NOMO-1 (cell line): ENCODE data around the gene FGD4.

Experiments used
- DNase-seq, 2 experiments: peaks; one replicate each; lab custom pipeline; 2025; ENCODE audit not compliant: unreplicated experiment in 2 of 2; lab: John Stamatoyannopoulos, UW

FGD4 gene

DNA sequence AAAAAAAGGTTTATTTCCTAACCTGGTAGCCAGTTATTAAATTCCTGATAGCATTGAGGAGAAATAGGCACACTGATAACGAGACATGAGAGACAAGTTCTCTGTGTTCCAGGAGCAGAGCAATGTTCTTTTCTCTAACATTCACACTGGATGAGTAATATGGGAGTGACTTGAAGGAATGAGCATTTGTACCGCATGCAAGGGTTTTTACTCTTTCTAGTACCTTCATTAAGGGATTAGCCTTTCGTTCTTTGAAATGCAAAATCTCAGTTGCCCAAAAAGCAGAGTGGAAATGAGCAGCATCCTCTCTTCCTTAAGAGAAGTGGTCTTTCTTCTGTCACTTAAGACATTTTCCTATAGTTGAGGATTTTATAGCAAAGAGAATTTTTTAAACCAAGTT lies 54.7 kb downstream of the FGD4 start:
- no peak for DNase-seq

DNA sequence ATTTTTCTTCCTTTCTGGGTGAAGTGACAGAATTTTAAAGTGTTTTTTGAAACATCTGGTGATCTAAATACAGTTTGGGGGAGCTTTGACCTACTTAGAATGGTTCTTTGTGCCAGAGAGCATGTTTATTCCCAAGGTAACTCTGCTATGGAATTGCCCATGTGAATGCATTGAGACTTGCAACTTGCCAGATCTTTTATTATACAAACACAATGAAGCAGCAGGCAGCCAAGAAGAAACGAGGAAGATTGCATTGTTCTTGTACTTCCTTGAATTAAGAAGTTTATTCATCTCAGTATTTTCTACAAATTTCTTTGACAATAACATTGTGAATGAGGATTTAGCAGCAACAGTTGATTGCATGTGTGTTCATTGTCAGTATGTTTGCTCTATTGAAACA lies 55.5 kb downstream of the FGD4 start:
- DNase-seq = no peak

- peak; percentile 11 to 90 for DNase-seq
Measured at GRCh38 chr12:32455607-32456071, 56.3 kb downstream of the FGD4 start.

DNA sequence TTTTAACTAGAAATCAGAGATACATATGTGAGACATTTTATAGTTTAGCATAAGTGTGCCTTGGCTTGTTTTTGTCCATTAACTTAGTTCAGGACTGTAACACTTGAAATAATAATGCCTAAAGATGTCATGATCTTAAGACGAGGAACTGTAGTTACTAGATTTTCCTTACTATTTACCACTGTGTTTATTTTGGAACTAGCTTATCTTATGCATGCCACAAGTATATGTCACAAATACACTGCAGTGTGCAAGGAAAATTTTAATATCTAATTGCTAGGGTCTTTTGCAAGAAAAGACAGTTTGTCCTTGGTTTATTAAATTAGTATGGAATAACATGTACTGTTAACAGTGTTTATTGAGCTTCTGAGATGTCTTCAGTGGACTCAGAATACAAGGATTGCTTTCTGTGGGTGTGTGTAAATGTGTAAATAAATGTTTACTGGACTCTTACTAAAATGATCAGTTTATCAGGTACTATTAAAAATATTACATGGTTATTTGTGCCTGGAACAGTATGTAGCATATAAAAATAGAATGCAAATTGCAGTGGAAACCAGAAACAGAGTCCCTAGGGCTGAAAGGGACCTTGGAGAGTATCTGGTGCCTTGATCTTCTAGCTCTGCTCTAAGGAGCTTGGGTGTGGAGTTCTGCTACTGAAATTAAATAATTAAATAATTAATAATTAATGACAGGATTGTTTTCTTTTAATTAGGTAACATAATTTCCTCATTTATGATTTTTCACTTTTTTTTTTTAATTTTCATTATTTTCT lies 58.1 kb downstream of the FGD4 start:
- no peak for DNase-seq

GRCh38 chr12:32460638-32461037 lies 61.3 kb downstream of the FGD4 start:
- no peak for DNase-seq

- DNase-seq = no peak
Measured at GRCh38 chr12:32462908-32463307, 63.5 kb downstream of the FGD4 start.

DNA sequence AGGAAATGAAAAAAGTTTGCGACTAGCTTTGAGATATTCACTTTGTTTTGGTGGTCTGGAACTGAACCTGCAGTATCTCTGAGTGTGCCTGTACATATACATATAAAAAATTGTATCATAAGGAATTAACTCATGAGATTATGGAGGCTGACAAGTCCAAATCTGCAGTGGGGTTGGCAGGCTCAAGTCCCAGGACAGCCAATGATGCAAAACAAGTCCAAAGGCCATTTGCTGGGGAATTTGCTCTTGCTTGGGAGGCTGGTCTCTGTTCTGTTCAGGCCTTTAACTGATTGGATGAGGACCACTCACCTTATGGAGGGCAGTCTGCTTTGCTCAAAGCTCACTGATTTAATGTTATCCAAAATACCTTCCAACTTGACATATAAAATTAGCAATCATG lies 66.8 kb downstream of the FGD4 start:
- DNase-seq = no peak

DNA sequence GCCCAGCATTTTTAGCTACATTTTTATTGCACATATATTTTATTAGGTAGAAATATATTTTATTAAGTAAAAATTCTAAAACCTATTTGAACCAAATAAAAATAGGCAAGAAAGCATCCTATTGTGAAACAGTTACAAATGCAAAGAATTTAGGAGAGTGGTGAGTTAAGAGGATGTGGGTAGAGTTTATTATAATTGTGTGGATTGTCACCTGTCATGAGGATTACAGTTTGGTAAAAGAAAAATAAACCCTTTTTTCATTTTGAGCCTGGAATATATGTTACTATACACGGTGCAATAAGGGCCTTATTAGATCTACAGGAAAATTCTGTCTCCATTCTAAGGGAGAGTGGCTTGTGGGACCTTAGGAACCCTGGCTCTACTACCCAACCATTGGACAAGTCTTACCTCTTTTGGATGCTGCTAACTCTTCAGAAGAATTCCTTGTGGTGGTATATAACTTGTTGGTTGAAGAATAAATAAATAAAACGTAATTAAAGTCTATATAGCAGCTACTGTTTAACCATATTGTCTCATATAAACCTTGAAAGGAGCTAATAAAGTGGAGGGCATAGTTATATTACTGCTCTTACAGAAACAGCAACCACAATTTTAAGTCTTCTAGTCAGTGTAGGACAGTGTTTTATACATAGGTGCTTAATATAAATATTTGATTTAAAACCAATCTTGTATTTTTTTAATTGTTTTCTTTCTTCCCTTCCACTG lies 67.8 kb downstream of the FGD4 start:
- peak in 1 of 2 experiments; percentile 36 for DNase-seq

DNA sequence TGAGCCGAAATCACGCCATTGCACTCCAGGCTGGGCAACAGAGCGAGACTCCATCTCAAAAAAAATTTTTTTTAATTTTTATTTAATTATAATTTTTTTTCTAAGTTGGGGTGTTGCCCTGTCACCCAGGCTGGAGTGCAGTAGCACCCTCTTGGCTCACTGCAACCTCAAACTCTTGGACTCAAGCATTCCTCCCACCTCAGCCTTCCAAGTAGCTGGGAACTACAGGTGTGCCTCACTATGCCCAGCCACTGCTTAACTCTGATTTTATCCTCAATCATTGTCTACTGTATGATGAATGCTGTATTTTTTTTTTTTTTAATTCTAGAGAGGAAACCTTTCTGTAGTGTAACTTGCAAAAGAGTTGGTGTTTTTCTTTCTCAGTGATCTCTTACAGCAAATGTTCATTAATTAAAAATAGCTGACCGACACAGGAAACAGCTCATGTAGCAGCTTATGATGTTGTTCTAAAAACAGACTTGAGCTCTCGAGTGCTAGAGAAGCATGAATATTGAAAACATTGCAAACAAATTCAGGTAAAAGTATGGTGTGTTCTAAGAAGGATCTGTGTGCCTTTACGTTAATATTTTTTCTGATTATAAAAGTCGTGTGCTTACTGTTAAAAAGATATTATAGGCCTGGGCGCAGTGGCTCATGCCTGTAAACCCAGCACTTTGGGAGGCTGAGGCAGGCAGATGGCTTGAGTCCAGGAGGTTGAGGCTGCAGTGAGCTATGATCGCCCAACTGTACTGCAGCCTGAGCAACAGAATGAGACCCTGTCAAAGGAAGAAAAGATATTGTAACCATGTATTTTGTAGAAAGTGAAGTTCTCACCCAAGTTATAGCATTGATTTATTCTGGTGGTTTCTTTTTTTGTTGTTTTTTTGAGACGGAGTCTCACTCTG lies 68.9 kb downstream of the FGD4 start:
- DNase-seq = no peak

- DNase-seq = no peak
Measured at GRCh38 chr12:32470936-32471470, 71.6 kb downstream of the FGD4 start.

DNA sequence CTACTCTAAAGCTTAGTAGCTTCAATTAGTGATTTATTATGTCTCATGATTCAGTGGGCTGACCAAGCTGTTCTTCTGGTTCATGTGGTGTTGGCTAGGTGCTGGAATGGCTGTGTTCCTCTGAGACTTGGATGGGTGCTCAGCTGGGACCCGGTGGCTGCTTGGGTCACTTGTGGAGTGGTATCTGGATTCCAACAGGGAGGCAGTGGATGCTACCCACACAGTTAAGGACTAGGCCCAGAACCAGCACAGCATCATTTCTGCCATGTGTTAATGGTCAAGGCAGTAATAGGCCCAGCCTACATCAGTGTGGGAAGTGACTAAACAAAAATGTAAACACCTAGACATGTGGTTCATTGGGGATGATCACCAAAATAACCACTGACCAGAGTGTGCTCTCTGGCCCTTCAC lies 72.2 kb downstream of the FGD4 start:
- no peak for DNase-seq

DNA sequence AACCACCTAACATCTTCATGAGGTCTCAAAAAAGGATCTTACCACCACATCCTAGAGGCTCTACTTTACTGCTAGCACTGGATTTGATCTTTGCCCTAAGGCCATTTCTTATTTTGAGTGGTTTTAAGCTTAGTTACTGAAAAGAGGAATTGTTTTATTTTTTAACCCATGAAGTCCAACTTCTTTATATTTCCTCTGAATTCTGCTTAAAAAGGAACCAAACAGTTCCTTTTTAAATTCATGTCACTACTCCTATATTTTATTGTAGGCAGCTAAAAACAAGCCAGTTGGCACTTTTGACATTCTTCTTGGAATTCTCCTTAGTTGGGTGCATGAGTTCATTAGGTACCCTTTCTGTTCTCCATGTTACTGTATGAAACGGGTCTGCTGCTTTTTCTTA lies 76.4 kb downstream of the FGD4 start:
- DNase-seq = peak in 1 of 2 experiments; percentile 31

GRCh38 chr12:32476446-32476845 lies 77.1 kb downstream of the FGD4 start:
- no peak for DNase-seq

DNA sequence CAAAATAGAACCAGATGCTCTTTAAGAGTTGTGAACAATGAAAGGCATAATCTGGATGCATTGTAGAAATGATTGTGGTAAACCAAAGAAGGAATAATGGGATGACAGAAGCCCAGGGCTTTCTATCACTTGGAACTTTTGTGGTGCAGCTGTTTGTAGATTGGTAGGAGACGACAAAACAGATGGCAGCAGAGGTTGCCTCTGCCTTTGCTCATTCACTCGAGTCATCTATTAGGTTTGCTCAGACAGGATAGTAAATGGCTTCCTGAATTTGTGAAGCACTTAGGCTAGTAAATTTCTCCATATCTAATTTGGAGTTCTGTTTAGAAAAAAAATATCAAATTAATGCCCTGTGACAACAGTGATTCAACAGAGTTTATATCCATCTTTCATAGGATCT lies 78.4 kb downstream of the FGD4 start:
- DNase-seq = no peak

DNA sequence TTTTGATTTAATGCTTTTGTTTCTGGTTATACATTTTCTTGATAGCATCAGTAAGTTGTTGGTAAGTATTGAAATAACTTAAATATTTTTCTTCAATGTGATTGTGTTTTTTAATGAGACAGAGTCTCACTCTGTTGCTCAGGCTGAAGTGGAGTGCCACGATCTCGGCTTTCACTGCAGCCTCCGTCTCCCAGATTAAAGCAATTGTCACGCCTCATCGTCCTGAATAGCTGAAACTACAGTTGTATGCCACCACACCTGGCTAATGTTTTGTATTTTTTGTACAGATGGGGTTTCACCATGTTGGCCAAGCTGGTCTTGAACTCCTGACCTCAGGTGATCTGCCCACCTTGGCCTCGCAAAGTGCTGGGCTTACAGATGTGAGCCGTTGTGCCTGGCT lies 78.8 kb downstream of the FGD4 start:
- DNase-seq = no peak

- peak in 1 of 2 experiments; percentile 36 for DNase-seq
Measured at GRCh38 chr12:32478858-32479725, 79.7 kb downstream of the FGD4 start.

DNA sequence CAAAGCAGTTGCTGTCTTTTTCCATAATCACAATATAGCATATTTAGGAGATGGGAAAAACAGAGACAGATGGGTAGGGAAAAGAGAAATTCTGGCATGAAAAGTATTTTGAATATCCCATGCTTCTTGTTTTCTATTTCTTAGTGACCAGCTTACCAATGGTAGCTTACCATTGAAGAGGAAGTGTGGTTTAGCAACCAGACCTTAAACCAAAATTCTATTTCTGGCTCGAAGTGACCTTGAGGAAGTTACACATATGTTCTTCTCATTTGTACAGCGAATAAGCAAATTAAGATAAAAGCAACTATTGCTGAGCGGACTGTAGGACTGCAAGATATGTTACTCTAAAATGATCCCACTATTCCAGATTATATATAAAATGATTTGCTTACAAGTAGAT lies 82.9 kb downstream of the FGD4 start:
- peak; percentile 74 to 91 for DNase-seq

- DNase-seq = peak; percentile 48 to 63
Measured at GRCh38 chr12:32483499-32483898, 84.1 kb downstream of the FGD4 start.

DNA sequence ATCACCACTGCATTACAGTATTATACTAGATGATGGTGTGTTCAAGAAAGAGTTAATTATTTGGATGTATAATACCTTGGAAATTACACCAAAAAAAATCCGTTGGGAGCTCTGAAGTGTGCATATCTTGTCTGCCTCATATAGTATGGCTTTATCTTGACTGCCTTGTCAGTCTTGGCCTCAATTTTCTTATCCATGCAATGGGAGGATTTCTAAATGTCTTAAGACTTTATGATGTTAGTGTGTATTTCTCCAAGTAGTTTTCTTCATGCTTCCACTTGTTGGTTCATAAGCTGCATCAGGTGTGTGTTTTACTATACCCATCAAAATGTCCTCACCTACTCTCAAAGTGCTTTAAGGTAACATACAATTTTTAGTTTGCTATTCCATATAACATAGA lies 84.6 kb downstream of the FGD4 start:
- no peak for DNase-seq

GRCh38 chr12:32486158-32486557 lies 86.8 kb downstream of the FGD4 start:
- DNase-seq = peak in 1 of 2 experiments; percentile 24
